Liver (tissue), 9 donors: ENCODE measurements around the gene PRR22. TPM values are rescaled to one million over a fixed set of nuclear protein-coding genes. Genes with fewer than 3 reads are reported as not detected.

Experiments used
- DNase-seq: peaks from one replicate; pipeline ENCODE4 v3.0.0-alpha.2; 2017; ENCODE audit warnings: low spot score
- H3K27ac ChIP-seq, 2 donors: one replicate each; pipeline ENCODE4 v1.7.0; 2013; ENCODE audit warnings: inconsistent platforms in 2 of 2, low read length in 2 of 2, control low read depth in 1 of 2, low read depth in 1 of 2, mild to moderate bottlenecking in 1 of 2
- H3K27me3 ChIP-seq, 4 donors: one replicate each; pipeline versions ENCODE4 v1.6.1 to v1.7.0; 2013; ENCODE audit warnings: low read length in 3 of 4, inconsistent platforms in 1 of 4, mild to moderate bottlenecking in 1 of 4, moderate library complexity in 1 of 4; ENCODE audit not compliant: control insufficient read depth in 4 of 4, insufficient read depth in 4 of 4
- H3K36me3 ChIP-seq, 4 donors: one replicate each; pipeline versions ENCODE4 v1.6.1 to v1.7.0; 2013; ENCODE audit warnings: low read length in 3 of 4, mild to moderate bottlenecking in 3 of 4, low read depth in 1 of 4, moderate library complexity in 1 of 4; ENCODE audit not compliant: control insufficient read depth in 4 of 4, insufficient read depth in 3 of 4
- H3K4me1 ChIP-seq, 4 donors: one replicate each; pipeline versions ENCODE4 v1.6.1 to v1.7.0; 2013; ENCODE audit warnings: low read length in 3 of 4, mild to moderate bottlenecking in 3 of 4, moderate library complexity in 1 of 4; ENCODE audit not compliant: control insufficient read depth in 4 of 4, insufficient read depth in 4 of 4
- H3K4me3 ChIP-seq, 3 donors: one replicate each; pipeline versions ENCODE4 v1.6.1 to v1.7.0; 2013; ENCODE audit warnings: low read length in 3 of 3, control low read depth in 1 of 3, low read depth in 1 of 3, mild to moderate bottlenecking in 1 of 3
- H3K9ac ChIP-seq, 2 donors: one replicate each; pipeline ENCODE4 v1.7.0; 2013; ENCODE audit warnings: low read length in 2 of 2, mild to moderate bottlenecking in 2 of 2, moderate library complexity in 2 of 2, control low read depth in 1 of 2, low read depth in 1 of 2
- H3K9me3 ChIP-seq, 4 donors: one replicate each; pipeline versions ENCODE4 v1.6.1 to v1.7.0; 2013; ENCODE audit warnings: low read length in 3 of 4; ENCODE audit not compliant: control insufficient read depth in 4 of 4
- CTCF ChIP-seq: fragments of 150-350 bp; IDR thresholded peaks from 2 replicates; pipeline ENCODE4 v1.5.1; 2017; ENCODE audit warnings: improper control_type of control experiment, low read depth, low read length; ENCODE audit not compliant: missing input control
- EGR1 ChIP-seq, 2 donors: IDR thresholded peaks; 2 replicates each; pipeline ENCODE4 v1.6.1; 2016 to 2018; ENCODE audit warnings: antibody characterized with exemption in 2 of 2, low read depth in 2 of 2
- FOXA1 ChIP-seq: IDR thresholded peaks from 2 replicates; pipeline ENCODE4 v1.6.1; 2016; ENCODE audit warnings: antibody characterized with exemption
- FOXA2 ChIP-seq: IDR thresholded peaks from 2 replicates; pipeline ENCODE4 v1.6.1; 2016; ENCODE audit warnings: antibody characterized with exemption
- GABPA ChIP-seq, 2 donors: IDR thresholded peaks in 1 of 2; conservative IDR thresholded peaks in 1 of 2; 2 replicates each; pipeline ENCODE4 v1.6.1; 2016; ENCODE audit warnings: antibody characterized with exemption in 2 of 2, mild to moderate bottlenecking in 1 of 2, moderate library complexity in 1 of 2
- HNF4A ChIP-seq, 2 donors: conservative IDR thresholded peaks; 2 replicates each; pipeline ENCODE4 v1.6.1; 2016; ENCODE audit warnings: antibody characterized with exemption in 2 of 2, mild to moderate bottlenecking in 2 of 2
- HNF4G ChIP-seq: IDR thresholded peaks from 2 replicates; pipeline ENCODE4 v1.6.1; 2016; ENCODE audit warnings: antibody characterized with exemption
- JUND ChIP-seq, 2 donors: IDR thresholded peaks; 2 replicates each; pipeline ENCODE4 v1.6.1; 2016; ENCODE audit warnings: antibody characterized with exemption in 2 of 2
- NR2F2 ChIP-seq: IDR thresholded peaks from 2 replicates; pipeline ENCODE4 v1.6.1; 2016; ENCODE audit warnings: antibody characterized with exemption
- RAD21 ChIP-seq, 2 donors: IDR thresholded peaks; 2 replicates each; pipeline ENCODE4 v1.6.1; 2016; ENCODE audit warnings: antibody characterized with exemption in 2 of 2, mild to moderate bottlenecking in 2 of 2
- SP1 ChIP-seq: IDR thresholded peaks from 2 replicates; pipeline ENCODE4 v1.6.1; 2018; ENCODE audit warnings: antibody characterized with exemption, mild to moderate bottlenecking
- TAF1 ChIP-seq: conservative IDR thresholded peaks from 2 replicates; pipeline ENCODE4 v1.6.1; 2016; ENCODE audit warnings: antibody characterized with exemption, mild to moderate bottlenecking
- YY1 ChIP-seq: IDR thresholded peaks from 2 replicates; pipeline ENCODE4 v1.6.1; 2016; ENCODE audit warnings: antibody characterized with exemption, mild to moderate bottlenecking
- WGBS: extraction: QIAGEN DNeasy Blood & Tissue Kit; methylation state at CpG from one replicate; pipeline ENCODE4 v1.1.7; 2013; 5-methylcytosine and 5-hydroxymethylcytosine counted together
- polyA plus RNA-seq, 2 donors: library from polyadenylated mRNA; stranded (reverse) in 1 of 2; unstranded in 1 of 2; fragments of 200-250 nt in 1 of 2; fragments of >200 nt in 1 of 2; fragmentation: Nextera tagmentation in 1 of 2; extraction: Ambion mirVana in 1 of 2; gene quantifications; one replicate each; pipeline versions ENCODE4 v1.2.1 to v1.2.3, GENCODE V29; 2013 to 2015
- total RNA-seq, 2 donors: library from RNA; depleted of rRNA; stranded (reverse); fragments of >200 nt; gene quantifications; one replicate each; pipeline ENCODE4 v1.2.3, GENCODE V29; 2014
- TF ChIP-seq, protein P1 (sequence below): IDR thresholded peaks from 2 replicates; pipeline ENCODE4 v1.6.1; 2016; ENCODE audit warnings: antibody characterized with exemption
- TF ChIP-seq, protein P2 (sequence below): IDR thresholded peaks from 2 replicates; pipeline ENCODE4 v1.6.1; 2016; ENCODE audit warnings: antibody characterized with exemption
- TF ChIP-seq, protein P3 (sequence below): IDR thresholded peaks from 2 replicates; pipeline ENCODE4 v1.6.1; 2016; ENCODE audit warnings: antibody characterized with exemption
- donor health status: healthy.
- donor health status: healthy.
- donor health status: healthy.
- donor health status: healthy.
- donor health status: healthy.

Gene PRR22
- total and polyA plus RNA-seq, 4 donors: 0.40 to 1.6 (median 0.63) TPM

- DNase-seq: no peak
- Histone ChIP-seq H3K9ac (no peak overlapping the region), H3K4me3 (no peak overlapping the region), H3K27ac (no peak overlapping the region), H3K4me1 (no peaks in the 10 kb centered on the region), H3K27me3 (no peaks in the 10 kb centered on the region), H3K36me3 (no peaks in the 10 kb centered on the region), H3K9me3 (no peaks in the 10 kb centered on the region)
- TF ChIP-seq GABPA (IDR thresholded peaks at IDR 0.05 in 1 of 2, conservative IDR thresholded peaks at IDR 0.05 in 1 of 2): no peak
- TF ChIP-seq YY1: no peak
- TF ChIP-seq SP1: no peak
- TF ChIP-seq, protein P1, sequence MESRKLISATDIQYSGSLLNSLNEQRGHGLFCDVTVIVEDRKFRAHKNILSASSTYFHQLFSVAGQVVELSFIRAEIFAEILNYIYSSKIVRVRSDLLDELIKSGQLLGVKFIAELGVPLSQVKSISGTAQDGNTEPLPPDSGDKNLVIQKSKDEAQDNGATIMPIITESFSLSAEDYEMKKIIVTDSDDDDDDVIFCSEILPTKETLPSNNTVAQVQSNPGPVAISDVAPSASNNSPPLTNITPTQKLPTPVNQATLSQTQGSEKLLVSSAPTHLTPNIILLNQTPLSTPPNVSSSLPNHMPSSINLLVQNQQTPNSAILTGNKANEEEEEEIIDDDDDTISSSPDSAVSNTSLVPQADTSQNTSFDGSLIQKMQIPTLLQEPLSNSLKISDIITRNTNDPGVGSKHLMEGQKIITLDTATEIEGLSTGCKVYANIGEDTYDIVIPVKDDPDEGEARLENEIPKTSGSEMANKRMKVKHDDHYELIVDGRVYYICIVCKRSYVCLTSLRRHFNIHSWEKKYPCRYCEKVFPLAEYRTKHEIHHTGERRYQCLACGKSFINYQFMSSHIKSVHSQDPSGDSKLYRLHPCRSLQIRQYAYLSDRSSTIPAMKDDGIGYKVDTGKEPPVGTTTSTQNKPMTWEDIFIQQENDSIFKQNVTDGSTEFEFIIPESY: no peak
- no peak for TF ChIP-seq NR2F2
- WGBS: 88% methylated on average over 8 of the region's 8 CpGs
Observed at GRCh38 chr19:5774921-5775320, 9.6 kb downstream of the PRR22 start.

GRCh38 chr19:5773276-5773675 lies 11.3 kb downstream of the PRR22 start:
- Histone ChIP-seq H3K9me3 (no peaks in the 10 kb centered on the region), H3K36me3 (no peaks in the 10 kb centered on the region), H3K9ac (no peak overlapping the region), H3K27ac (no peak overlapping the region), H3K4me1 (no peaks in the 10 kb centered on the region), H3K27me3 (no peaks in the 10 kb centered on the region), H3K4me3 (no peak overlapping the region)
- no peak for DNase-seq
- TF ChIP-seq, protein P1: no peak
- TF ChIP-seq NR2F2: no peak
- no peak for TF ChIP-seq JUND (IDR thresholded peaks at IDR 0.05)
- no peak for TF ChIP-seq GABPA (IDR thresholded peaks at IDR 0.05 in 1 of 2, conservative IDR thresholded peaks at IDR 0.05 in 1 of 2)
- TF ChIP-seq RAD21 (IDR thresholded peaks at IDR 0.05): no peak
- no peak for TF ChIP-seq TAF1
- no peak for TF ChIP-seq FOXA2
- TF ChIP-seq CTCF: no peak
- no peak for TF ChIP-seq HNF4A (conservative IDR thresholded peaks at IDR 0.05)
- TF ChIP-seq FOXA1: no peak
- TF ChIP-seq, protein P2, sequence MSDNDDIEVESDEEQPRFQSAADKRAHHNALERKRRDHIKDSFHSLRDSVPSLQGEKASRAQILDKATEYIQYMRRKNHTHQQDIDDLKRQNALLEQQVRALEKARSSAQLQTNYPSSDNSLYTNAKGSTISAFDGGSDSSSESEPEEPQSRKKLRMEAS: no peak
- no peak for TF ChIP-seq EGR1 (IDR thresholded peaks at IDR 0.05; ENCODE audit: low read depth in 2 of 2)
- TF ChIP-seq YY1: no peak
- TF ChIP-seq HNF4G: no peak
- TF ChIP-seq, protein P3, sequence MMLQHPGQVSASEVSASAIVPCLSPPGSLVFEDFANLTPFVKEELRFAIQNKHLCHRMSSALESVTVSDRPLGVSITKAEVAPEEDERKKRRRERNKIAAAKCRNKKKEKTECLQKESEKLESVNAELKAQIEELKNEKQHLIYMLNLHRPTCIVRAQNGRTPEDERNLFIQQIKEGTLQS: no peak
- WGBS: 79% methylated on average over 5 of the region's 5 CpGs
